B cell (primary cell): ENCODE measurements around the gene CPD. TPM values are rescaled to one million over a fixed set of nuclear protein-coding genes. Genes with fewer than 3 reads are reported as not detected.

Experiments
- ATAC-seq: fragments of 200-7000 bp; cut with Tn5 transposase; one replicate; pipeline ENCODE4 v1.10.0; 2021; ENCODE audit warnings: low read depth, mild to moderate bottlenecking, moderate number of reproducible peaks, moderate library complexity
- CTCF ChIA-PET: fragments of 350-600 bp; sonication (Branson Sonifier 250); formaldehyde crosslinking; loops from one replicate; lab custom pipeline; 2021; ENCODE audit warnings: antibody characterized with exemption, inconsistent platforms; lab: Charles Lee
- POLR2A ChIA-PET: fragments of 350-600 bp; sonication (Branson Sonifier 250); formaldehyde crosslinking; loops from one replicate; lab custom pipeline; 2021; ENCODE audit warnings: antibody characterized with exemption; lab: Charles Lee
- DNase-seq: peaks from one replicate; pipeline ENCODE4 v3.0.0; 2013
- H2AFZ ChIP-seq: 2 replicates; pipeline ENCODE4 v1.6.1; 2012; ENCODE audit warnings: mild to moderate bottlenecking, low read depth, low read length; ENCODE audit not compliant: insufficient read depth, poor library complexity, severe bottlenecking
- H3K27ac ChIP-seq, 2 donors: 1 replicate in 1 of 2; 2 replicates in 1 of 2; pipeline ENCODE4 v1.5.1; 2012 to 2013; ENCODE audit warnings: low read length in 2 of 2, mild to moderate bottlenecking in 2 of 2, moderate library complexity in 1 of 2
- H3K27me3 ChIP-seq, 4 experiments: fragments of 200-600 bp in 1 of 4; sonication (generic) in 1 of 4; replicated peaks in 1 of 4; 1 replicate in 2 of 4; 2 replicates in 2 of 4; pipeline versions ENCODE4 v1.6.1 to v1.7.0; 2013 to 2016; ENCODE audit warnings: low read length in 3 of 4, mild to moderate bottlenecking in 2 of 4, mixed read lengths in 1 of 4, moderate library complexity in 1 of 4; ENCODE audit not compliant: insufficient read depth in 4 of 4, control insufficient read depth in 3 of 4; ENCODE audit errors: control extremely low read depth in 1 of 4
- H3K36me3 ChIP-seq, 2 experiments: replicated peaks in 1 of 2; 1 replicate in 1 of 2; 2 replicates in 1 of 2; pipeline versions ENCODE4 v1.6.1 to v1.7.1; 2013; ENCODE audit warnings: low read length in 1 of 2; ENCODE audit not compliant: insufficient read depth in 2 of 2, control insufficient read depth in 1 of 2; ENCODE audit errors: control extremely low read depth in 1 of 2, extremely low read depth in 1 of 2
- H3K4me1 ChIP-seq, 2 donors: fragments of 200-600 bp in 1 of 2; sonication (generic) in 1 of 2; 1 replicate in 1 of 2; 2 replicates in 1 of 2; pipeline versions ENCODE4 v1.5.1 to v1.6.1; 2013 to 2017; ENCODE audit warnings: low read length in 2 of 2; ENCODE audit not compliant: control insufficient read depth in 2 of 2, insufficient read depth in 2 of 2
- H3K4me2 ChIP-seq: replicated peaks from 2 replicates; pipeline ENCODE3; 2012; ENCODE audit warnings: mild to moderate bottlenecking, low read depth, low read length; ENCODE audit not compliant: poor library complexity, severe bottlenecking
- H3K4me3 ChIP-seq, 5 experiments: fragments of 200-600 bp in 1 of 5; sonication (generic) in 1 of 5; 1 replicate in 3 of 5; 2 replicates in 2 of 5; pipeline versions ENCODE4 v1.5.1 to v1.7.0; 2011 to 2016; ENCODE audit warnings: low read length in 4 of 5, mild to moderate bottlenecking in 4 of 5, low read depth in 2 of 5, control low read depth in 1 of 5, moderate library complexity in 1 of 5; ENCODE audit not compliant: insufficient read depth in 1 of 5; ENCODE audit errors: control extremely low read depth in 1 of 5, extremely low read depth in 1 of 5
- H3K79me2 ChIP-seq: fragments of 200-600 bp; sonication (generic); one replicate; pipeline ENCODE4 v1.6.0; 2016; ENCODE audit warnings: low read length; ENCODE audit not compliant: control insufficient read depth, insufficient read depth
- H3K9ac ChIP-seq: fragments of 200-600 bp; sonication (generic); 2 replicates; pipeline ENCODE4 v1.6.1; 2017; ENCODE audit warnings: mild to moderate bottlenecking, low read length, moderate library complexity
- H3K9me3 ChIP-seq, 3 donors: one replicate each; pipeline versions ENCODE4 v1.6.1 to v1.7.1; 2013; ENCODE audit warnings: low read length in 2 of 3; ENCODE audit not compliant: control insufficient read depth in 2 of 3, insufficient read depth in 1 of 3; ENCODE audit errors: control extremely low read depth in 1 of 3
- H4K20me1 ChIP-seq: 2 replicates; pipeline ENCODE4 v1.6.0; 2012; ENCODE audit warnings: mild to moderate bottlenecking, low read length; ENCODE audit not compliant: insufficient read depth, control insufficient read depth, poor library complexity, severe bottlenecking
- H3K27ac Mint-ChIP-seq: one replicate; pipeline ENCODE4 v1.8.0; 2021; ENCODE audit warnings: mixed read lengths
- H3K27me3 Mint-ChIP-seq: one replicate; pipeline ENCODE4 v1.8.0; 2021; ENCODE audit warnings: mixed read lengths
- H3K4me1 Mint-ChIP-seq: one replicate; pipeline ENCODE4 v1.8.0; 2021; ENCODE audit warnings: mixed read lengths
- H3K4me3 Mint-ChIP-seq: one replicate; pipeline ENCODE4 v1.8.0; 2021; ENCODE audit warnings: mixed read lengths
- H3K9me3 Mint-ChIP-seq: one replicate; pipeline ENCODE4 v1.8.0; 2022; ENCODE audit warnings: mixed read lengths; ENCODE audit not compliant: insufficient read depth
- EZH2 ChIP-seq: IDR thresholded peaks from 2 replicates; pipeline ENCODE4 v1.6.1; 2012; ENCODE audit warnings: borderline replicate concordance, low read depth, mild to moderate bottlenecking, moderate library complexity, low read length; ENCODE audit not compliant: insufficient read depth, poor library complexity, severe bottlenecking
- WGBS: methylation state at CpG from one replicate; pipeline ENCODE4 v1.1.5; 2013; ENCODE audit warnings: missing lambda C conversion rate; ENCODE audit not compliant: insufficient coverage; 5-methylcytosine and 5-hydroxymethylcytosine counted together
- intact Hi-C: fragments of 100-400 bp; cut with micrococcal nuclease; formaldehyde crosslinking; loops from one replicate; pipeline ENCODE4 v1.10.0; 2022
- polyA plus RNA-seq: library from polyadenylated mRNA; depleted of rRNA; stranded (reverse); fragments of >200 nt; gene quantifications from 2 replicates; pipeline ENCODE4 v1.2.3, GENCODE V29; 2012
- total RNA-seq, 2 donors: library from RNA; stranded (reverse); fragments of 120-200 nt in 1 of 2; gene quantifications; 1 replicate in 1 of 2; 2 replicates in 1 of 2; pipeline versions ENCODE4 v1.2.3 to v1.2.4, GENCODE V29; 2013 to 2022
- TF ChIP-seq, protein P1 (sequence below): fragments of 200-600 bp; IDR thresholded peaks from one replicate; pipeline ENCODE4 v1.8.0; 2022; ENCODE audit warnings: antibody characterized with exemption, mild to moderate bottlenecking

The CPD gene
- total and polyA plus RNA-seq, 2 donors (not counting 1 experiment from before 2014, with no cell fraction given), result 1.5 to 15.6 TPM

DNA sequence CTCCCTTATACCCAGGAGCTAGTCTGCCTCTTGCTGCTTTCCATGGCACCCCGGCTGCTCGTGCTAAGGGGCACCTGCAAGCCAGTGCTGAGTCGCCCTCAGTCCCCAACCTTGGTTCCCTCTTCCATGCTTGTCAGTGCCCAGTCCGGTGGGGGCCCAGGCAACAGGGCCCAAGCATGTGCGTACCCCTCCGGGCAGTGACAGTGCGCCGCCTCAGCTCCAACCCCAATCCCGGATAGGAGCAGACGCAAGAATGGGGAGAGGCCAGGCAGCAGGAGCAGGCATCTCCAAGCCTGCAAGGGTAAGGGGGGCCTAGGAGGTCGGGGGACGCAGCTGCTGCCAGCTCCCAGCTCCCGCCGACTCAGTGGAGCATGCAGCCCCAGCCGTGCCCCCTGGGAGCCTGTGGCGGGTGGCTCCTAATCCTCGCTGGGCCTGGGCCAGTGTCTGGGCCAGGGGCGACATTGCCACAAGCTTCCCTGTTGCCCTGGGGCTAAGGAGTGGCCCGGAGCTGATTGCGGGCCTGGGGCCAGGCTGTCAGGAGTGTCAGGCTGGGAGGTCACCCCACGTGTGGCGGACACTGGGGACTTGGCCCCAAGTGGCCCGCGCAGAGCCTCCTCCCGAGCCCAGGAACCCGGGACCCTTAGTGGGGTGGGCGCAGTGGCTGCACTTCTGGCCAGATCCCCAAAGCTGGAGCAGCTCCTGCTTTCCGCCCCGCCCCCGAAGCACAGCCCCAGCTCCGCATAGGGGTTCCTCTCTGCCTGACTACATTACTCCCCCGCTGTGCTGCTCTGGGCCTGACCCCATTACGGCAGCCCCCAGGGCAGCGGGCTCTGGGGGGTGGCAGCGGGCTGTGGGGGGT lies 9.8 kb downstream of the CPD start:
- DNase-seq (no peak), ATAC-seq (no peak)
- Histone ChIP-seq H3K4me2 (no peak overlapping the region), H3K9me3 (no peaks in the 10 kb centered on the region), H3K36me3 (peaks cover 0 to 3% of the 10 kb centered on the region in 2 experiments), H3K79me2 (peaks cover 5% of the 10 kb centered on the region), H3K27me3 (no peaks in the 10 kb centered on the region), H2AFZ (no peak overlapping the region), H4K20me1 (no peaks in the 10 kb centered on the region), H3K9ac (no peak overlapping the region), H3K4me1 (no peaks in the 10 kb centered on the region), H3K27ac (no peak overlapping the region), H3K4me3 (no peak overlapping the region)
- TF ChIP-seq, protein P1, sequence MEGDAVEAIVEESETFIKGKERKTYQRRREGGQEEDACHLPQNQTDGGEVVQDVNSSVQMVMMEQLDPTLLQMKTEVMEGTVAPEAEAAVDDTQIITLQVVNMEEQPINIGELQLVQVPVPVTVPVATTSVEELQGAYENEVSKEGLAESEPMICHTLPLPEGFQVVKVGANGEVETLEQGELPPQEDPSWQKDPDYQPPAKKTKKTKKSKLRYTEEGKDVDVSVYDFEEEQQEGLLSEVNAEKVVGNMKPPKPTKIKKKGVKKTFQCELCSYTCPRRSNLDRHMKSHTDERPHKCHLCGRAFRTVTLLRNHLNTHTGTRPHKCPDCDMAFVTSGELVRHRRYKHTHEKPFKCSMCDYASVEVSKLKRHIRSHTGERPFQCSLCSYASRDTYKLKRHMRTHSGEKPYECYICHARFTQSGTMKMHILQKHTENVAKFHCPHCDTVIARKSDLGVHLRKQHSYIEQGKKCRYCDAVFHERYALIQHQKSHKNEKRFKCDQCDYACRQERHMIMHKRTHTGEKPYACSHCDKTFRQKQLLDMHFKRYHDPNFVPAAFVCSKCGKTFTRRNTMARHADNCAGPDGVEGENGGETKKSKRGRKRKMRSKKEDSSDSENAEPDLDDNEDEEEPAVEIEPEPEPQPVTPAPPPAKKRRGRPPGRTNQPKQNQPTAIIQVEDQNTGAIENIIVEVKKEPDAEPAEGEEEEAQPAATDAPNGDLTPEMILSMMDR, result no peak
- TF ChIP-seq EZH2, result no peak
- H3K4me1 Mint-ChIP-seq, result no peaks in the 10 kb centered on the region
- intact Hi-C loops, result no loop called here
- ChIA-PET CTCF (no interaction called here), POLR2A (no interaction called here)
- WGBS, result 95% methylated on average over 30 of the region's 35 CpGs
- H3K27me3 Mint-ChIP-seq, result peaks cover 7% of the 10 kb centered on the region
- H3K27ac Mint-ChIP-seq, result no peak overlapping the region
- H3K9me3 Mint-ChIP-seq, result no peaks in the 10 kb centered on the region
- no peak overlapping the region for H3K4me3 Mint-ChIP-seq

- Histone ChIP-seq H3K4me3 (no peak overlapping the region), H3K9ac (no peak overlapping the region), H2AFZ (no peak overlapping the region), H3K4me2 (no peak overlapping the region), H4K20me1 (no peaks in the 10 kb centered on the region), H3K79me2 (peaks cover 5% of the 10 kb centered on the region), H3K27ac (no peak overlapping the region), H3K36me3 (peaks cover 0 to 3% of the 10 kb centered on the region in 2 experiments), H3K9me3 (no peaks in the 10 kb centered on the region), H3K27me3 (no peaks in the 10 kb centered on the region), H3K4me1 (no peaks in the 10 kb centered on the region)
- ChIA-PET POLR2A (no interaction called here), CTCF (interaction anchor here (0.7 kb wide), 2 partner anchors 49 to 616 kb away, joined by 3 to 6 read pairs; no protein-coding TSS in a partner anchor)
- Mint-ChIP-seq H3K27me3 (peaks cover 3% of the 10 kb centered on the region), H3K4me3 (no peak overlapping the region), H3K4me1 (no peaks in the 10 kb centered on the region), H3K9me3 (no peaks in the 10 kb centered on the region), H3K27ac (no peak overlapping the region)
- no peak for DNase-seq
- no peak for ATAC-seq
- TF ChIP-seq EZH2, result no peak
- TF ChIP-seq, protein P1, result no peak
- WGBS, result 92% methylated on average over 4 of the region's 6 CpGs
- intact Hi-C loops, result no loop called here
Measured at GRCh38 chr17:30389756-30390300, 11.1 kb downstream of the CPD start.
